Measurements from ENCODE around the gene AADACL3.
"Not testable (repeated sequence)": the region's sequence is repeated elsewhere in the genome, so short reads cannot be mapped to it uniquely, and the experiment has no call there.

Gene AADACL3, protein sequence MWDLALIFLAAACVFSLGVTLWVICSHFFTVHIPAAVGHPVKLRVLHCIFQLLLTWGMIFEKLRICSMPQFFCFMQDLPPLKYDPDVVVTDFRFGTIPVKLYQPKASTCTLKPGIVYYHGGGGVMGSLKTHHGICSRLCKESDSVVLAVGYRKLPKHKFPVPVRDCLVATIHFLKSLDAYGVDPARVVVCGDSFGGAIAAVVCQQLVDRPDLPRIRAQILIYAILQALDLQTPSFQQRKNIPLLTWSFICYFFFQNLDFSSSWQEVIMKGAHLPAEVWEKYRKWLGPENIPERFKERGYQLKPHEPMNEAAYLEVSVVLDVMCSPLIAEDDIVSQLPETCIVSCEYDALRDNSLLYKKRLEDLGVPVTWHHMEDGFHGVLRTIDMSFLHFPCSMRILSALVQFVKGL

DNA sequence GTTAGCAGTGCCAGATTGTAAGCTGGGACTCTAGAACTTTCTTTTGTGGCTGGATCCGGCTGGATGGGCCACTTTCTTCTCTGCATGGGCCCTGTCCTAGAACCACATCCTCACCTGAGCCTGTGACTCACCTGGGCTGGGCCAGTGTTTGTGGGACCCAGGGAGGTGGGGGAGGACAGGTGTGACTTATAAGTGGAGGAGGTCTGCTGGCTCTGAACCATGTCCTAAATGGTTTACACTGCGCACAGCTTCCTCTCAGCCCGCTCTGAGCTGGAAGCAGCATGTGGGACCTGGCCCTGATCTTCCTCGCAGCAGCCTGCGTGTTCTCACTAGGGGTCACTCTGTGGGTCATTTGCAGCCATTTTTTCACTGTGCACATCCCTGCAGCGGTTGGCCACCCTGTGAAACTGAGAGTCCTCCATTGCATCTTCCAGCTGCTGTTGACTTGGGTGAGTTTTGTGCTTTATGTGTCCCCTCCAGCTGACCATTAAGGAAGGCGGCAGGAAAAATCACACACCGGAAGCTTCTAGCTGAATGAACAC is at the start of gene AADACL3:
TSS of gene AADACL3 (plus strand) at position 215 of the 542 bp plus-strand sequence. CDS start at position 282, 67 bp downstream.
- DNase-seq (ENCODE audit: low read depth): no peak

DNA sequence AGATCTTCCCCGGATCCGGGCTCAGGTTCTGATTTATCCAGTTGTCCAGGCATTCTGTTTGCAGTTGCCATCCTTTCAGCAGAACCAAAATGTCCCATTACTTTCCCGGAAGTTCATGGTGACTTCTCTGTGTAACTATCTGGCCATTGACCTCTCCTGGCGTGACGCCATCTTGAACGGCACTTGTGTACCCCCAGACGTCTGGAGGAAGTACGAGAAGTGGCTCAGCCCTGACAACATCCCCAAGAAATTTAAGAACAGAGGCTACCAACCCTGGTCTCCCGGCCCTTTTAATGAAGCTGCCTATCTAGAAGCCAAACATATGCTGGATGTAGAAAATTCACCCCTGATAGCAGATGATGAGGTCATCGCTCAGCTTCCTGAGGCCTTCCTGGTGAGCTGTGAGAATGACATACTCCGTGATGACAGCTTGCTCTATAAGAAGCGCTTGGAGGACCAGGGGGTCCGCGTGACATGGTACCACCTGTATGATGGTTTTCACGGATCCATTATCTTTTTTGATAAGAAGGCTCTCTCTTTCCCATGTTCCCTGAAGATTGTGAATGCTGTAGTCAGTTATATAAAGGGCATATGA is 49.7 kb upstream of the AADACL3 start:
- no peak for DNase-seq (ENCODE audit: low read depth)

DNA sequence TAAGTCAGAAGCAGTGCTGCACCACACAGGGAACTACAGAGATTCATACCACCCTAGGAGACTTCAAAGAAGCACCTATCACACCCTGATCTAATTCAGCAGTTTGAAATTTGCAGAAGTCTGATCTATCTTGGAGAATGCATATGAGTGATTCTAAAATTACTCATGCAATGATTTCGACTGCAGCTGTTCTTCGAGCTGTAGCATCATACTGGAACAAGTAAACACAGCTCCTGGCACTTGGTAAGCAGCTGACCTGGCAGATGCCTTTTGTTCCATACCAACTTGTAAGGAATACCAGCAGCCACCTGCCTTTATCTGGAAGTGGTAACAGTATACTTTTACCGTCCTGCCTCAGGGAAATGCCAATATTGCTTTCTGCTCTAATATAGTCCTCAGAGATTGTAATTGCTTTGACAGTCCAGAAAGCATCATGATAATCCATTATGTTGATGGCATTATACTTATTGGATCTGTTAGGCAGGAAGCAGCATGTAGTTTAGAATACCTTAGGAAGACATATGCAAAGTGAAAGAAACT is 46.3 kb upstream of the AADACL3 start:
- DNase-seq (ENCODE audit: low read depth): no peak

DNA sequence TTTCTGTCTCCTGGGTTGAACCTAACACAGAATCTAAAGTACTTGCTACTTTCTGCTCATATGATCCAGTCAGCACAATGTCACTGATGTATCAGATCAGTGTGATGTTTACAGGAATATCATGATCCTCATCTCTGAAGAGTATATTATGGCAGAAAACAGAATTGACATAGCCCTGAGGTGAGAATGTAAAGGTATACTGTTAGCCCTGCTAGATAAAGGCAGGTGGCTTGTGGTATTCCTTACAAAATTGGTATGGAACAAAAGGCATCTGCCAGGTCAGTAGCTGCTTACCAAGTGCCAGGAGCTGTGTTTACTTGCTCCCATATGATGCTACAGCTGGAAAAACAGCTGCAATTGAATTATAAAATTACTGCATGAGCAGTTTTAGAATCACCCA is 41.6 kb upstream of the AADACL3 start:
- no peak for DNase-seq (ENCODE audit: low read depth)

DNA sequence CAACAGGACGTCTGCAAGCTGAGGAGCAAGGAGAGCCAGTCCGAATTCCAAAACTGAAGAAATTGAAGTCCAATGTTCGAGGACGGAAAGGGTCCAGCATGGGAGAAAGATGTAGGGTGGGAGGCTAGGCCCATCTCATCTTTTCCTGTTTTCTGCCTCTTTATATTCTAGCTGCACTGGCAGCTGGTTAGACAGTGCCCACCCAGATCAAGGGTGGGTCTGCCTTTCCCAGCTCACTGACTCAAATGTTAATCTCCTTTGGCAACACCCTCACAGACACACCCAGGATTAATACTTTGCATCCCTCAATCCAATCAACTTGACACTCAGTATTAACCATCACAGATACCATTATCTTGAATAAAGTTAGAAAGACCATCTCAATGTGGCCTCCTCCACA is 39.8 kb upstream of the AADACL3 start:
- DNase-seq (ENCODE audit: low read depth): not testable (repeated sequence)

DNA sequence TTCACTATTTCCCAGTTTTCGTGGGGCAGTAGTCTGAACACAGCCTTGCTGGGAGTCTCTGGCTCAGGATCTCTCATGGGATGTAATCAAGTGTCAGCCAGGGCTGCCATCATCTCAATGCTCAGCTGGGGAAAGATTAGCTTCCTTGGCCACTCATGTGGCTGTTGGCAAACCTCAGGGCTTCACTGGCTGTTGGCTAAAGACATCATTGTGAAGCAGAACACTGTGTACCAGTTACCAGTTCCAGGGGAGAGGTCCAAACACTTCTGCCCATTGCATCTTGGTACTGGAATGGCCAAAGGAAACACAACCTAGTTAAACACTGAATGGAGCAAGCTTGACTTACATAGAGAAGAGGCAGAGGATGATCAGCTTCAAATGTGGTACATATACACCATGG is 38.3 kb upstream of the AADACL3 start:
- DNase-seq (ENCODE audit: low read depth): no peak

DNA sequence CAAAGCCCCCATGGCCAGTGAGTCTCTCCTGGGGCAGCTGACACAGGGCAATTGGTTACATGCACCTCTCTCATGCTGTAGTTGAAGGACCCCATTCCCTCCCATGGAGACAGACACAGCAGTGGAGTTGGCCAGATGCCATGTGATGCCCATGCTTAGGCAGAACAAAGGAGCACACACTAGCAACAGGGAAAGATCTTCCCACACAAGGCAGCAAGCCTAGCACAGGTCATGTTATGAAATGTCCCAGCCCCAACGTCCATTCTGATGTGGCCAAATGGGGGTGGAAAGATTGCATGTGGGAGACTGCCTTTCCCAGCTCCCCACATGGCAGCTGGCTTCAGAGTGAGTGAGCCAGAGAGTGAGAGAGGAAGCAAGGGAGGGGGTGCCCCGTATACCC is 37.6 kb upstream of the AADACL3 start:
- no peak for DNase-seq (ENCODE audit: low read depth)

DNA sequence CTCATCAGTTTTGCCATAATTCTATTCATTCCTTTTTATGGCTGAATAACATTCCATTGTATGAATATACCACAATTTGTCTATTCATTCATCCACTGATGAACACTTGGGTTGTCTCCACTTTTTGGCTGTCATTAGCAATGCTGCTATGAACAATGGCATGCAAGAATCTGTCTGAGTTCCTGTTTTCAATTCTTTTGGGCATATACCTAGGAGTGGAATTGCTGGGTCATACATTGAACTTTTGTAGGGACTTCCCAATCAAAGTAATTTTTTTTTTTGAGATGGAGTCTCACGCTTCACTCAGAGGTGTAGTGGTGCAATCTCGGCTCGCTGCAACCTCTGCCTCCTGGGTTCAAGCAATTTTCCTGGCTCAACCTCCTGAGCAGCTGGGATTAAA is 37.1 kb upstream of the AADACL3 start:
- DNase-seq (ENCODE audit: low read depth): no peak

DNA sequence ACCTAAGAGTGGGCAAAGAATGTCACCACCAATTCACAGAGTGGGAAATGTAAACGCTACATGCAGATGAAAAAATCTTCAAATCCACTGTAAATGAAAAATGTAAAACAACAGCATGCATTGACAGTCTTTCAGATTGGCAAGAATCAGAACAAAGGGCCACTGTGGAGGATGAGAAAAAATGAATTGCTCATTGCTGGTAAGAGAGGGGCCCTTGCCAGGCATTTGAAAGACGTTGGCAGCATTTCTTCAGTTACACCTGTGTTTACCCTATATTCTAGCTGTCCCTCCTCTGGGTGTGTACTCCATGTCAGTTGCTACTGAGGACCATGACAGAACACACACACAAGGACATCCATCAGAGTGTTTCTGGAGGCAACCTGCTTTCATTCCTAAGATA is 25.8 kb upstream of the AADACL3 start:
- no peak for DNase-seq (ENCODE audit: low read depth)

DNA sequence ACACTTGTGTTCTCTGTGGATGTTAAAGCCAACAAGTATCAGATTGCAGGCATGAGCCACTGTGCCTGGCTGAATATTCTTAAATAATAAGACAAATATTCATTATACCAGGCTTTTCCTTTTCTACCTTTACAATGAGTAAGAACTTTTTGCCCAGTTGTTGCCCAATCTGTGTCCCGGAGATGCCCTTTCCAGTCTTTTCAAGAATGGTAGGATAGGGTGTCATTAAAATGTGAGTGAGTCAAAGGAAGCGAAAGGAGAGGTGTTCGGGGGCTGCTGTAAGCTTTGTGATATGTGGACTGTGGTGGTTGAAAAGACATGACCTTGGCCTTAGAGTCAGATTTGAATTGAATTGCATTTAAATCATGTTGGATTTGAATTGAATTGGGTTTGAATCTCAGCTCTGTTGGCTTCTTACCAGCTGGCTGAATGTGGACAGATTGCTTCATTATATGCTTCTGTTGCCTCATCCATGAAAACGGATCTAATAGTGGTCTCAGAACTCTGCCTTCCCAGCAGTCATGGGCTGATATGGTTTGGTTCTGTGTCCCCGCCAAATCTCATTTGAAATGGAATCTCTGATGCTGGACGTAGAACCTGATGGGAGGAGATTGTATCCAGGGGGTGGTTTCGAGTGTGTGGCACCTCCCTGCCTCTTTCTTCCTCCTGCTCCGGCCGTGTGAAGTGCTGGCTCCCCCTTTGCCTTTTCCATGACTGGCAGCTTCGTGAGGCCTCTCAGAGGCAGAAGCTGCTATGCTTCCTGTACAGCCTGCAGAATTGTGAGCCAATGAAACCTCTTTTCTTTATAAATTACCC is 22.7 kb upstream of the AADACL3 start:
- DNase-seq (ENCODE audit: low read depth): no peak

DNA sequence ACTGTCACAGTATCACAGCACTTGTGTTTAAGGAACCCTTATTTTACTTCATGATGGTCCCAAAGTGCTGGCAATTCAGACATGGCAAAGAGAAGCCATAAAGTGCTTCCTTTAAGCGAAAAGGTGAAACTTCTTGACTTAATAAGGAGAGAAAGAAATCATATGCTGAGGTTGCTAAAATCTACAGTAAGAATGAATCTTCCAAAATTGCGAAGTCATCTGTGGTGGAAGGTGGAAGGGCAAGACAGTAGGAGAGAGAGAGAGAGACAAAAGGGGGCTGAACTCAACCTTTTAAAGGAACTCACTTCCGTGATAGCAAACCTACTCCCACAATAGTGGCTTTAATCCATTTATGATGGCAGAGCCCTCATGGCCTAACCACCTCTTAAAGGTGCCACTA is 19.3 kb upstream of the AADACL3 start:
- DNase-seq (ENCODE audit: low read depth): no peak

DNA sequence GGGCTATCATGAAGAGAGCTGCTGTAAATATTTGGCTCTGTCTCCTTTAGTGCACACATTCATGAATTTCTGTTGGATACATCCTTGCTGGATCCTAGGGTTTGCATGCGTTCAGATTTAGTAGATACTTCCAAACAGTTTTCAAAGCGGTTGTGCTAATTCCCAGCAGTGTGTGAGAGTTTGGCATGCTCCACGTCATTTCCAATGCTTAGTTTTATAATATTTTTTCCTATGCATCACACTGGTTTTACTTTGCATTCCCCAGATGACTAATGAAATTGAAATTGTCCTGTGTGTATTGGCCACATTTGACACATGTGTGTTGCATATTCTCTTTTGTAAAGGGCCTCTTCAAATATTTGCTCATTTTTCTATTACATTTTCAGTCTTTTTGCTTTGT is 18.5 kb upstream of the AADACL3 start:
- no peak for DNase-seq (ENCODE audit: low read depth)

DNA sequence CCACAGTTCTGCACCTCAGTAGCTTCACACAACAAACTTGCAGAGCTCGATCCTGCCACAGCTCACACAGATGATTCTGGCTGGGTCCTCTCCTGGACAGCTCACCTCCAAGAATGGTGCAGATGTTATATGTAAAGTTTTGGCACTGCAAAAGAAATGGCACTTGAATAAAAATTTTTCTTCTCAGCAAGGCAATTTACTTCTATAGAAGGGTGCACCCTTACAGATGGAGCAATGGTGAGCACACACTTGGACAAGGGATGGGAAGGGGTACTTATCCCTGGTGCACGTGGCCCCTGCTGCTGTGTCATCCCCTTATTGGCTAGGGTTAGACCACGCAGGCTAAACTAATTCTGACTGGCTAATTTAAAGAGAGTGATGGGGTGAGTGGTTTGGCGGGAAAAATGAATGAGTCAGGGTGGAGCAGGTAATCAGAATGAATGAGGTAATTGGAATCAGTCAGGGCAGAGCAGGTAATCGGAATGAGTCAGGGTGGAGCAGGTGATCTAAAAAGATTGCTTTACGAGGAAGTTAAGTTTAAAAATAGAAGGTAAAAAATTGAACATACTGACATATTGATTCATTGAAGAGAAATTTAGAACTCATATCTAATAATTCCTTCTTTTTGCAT is 12.0 kb upstream of the AADACL3 start:
- no peak for DNase-seq (ENCODE audit: low read depth)

DNA sequence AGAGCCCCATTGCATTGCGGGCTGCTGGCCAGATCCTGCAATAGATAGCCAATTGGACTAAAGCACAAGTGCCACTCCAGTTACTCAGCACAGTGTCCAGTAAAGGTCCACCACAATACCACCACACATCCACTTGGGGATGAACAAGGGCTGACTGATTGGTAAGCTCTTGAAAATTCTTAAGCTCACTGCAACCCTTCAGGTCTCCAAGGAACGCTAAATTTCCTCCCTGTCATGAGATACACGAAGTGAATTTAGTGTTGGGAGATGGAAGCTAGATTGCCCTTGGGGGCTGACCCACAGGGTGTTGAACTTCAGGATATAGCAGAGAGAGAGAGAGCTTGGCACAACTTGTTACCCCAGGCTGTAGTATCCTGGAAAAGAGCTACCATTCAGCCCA is 9.8 kb upstream of the AADACL3 start:
- no peak for DNase-seq (ENCODE audit: low read depth)

DNA sequence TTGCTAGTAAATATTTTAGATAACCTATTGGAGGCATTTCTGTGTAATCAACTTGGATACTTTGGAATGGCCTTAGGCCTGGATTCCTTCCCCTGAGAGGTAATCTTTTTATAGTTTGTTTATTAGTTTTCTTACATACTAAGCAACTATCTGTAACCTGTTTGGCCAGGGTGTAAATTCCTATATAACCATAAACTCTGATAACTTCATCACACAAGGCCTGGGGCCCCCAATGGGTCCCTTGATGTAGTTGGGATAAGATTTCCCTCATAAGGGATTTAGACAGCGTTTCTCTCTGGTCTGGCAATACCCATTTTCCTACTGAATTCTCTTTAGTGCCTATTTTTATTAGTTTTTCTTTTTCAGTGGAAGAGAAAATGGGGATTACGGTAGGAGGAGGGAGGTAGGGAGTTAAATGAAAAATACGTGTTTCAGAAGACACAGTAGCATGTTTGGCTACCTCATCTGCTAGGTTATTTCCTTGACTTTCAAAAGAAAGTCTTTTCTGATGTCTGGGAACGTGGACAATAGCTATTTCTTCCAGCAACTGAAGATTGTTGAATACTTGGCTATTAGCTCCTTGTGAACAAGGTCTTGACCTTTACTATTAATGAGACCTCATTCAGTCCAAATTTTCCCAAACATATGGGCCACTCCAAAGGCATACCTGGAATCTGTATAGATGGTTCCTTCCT is 7.4 kb upstream of the AADACL3 start:
- no peak for DNase-seq (ENCODE audit: low read depth)

DNA sequence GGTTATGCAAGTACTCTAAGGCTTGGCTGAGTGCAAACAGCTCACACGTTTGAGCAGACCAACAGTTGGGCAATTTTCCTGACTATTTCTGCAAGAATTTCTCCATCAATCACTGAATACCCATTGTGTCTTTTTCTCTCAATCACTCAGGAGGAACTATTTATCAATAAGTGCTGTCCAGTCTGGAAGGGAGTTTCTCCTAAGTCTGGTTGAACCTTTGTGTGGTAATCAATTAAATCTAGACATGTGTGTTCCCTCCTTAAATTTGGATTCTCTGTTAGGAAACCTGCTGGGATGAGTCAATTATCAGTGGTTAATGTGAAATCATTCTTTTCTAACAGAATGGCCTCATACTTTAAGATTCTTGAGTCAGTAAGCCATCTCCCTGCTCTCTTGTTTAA is 6.8 kb upstream of the AADACL3 start:
- DNase-seq (ENCODE audit: low read depth): no peak

DNA sequence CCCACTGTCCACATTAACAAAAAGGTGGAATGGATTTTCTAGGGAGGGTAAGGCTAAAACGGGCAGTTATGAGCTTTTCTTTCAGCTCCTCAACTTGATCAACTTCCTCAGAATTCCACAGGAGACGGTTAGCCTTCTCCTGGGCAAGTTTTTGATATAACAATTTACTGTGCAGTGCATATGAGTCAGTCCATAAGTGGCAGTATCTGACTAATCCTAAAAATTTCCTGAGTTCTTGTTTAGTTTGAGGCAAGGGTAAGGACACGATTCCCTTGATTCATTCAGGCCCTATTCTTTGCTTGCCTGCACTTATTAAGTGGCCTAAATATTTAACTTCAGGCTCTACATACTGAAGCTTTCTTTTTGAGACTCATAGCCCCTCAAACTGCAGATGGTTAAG is 6.2 kb upstream of the AADACL3 start:
- DNase-seq (ENCODE audit: low read depth): no peak

DNA sequence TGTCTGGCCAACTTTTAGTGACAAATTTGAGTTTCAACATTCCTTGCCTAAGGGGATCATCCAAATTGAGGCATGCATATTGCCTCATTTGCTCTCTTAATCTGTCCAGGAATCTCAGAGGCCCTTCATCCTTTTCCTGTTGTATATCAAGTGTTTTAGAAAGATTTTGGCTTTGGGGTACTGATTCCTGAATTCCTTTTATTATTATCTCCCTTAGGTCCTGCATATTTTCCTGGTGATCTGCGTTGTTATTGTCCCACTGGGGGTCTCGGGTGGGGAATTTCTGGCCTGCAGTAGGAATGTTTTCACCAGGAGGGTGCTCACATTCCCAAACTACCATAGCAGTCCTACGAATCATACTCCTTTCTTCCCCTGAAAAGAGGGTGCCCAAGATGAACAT is 4.4 kb upstream of the AADACL3 start:
- DNase-seq (ENCODE audit: low read depth): no peak

DNA sequence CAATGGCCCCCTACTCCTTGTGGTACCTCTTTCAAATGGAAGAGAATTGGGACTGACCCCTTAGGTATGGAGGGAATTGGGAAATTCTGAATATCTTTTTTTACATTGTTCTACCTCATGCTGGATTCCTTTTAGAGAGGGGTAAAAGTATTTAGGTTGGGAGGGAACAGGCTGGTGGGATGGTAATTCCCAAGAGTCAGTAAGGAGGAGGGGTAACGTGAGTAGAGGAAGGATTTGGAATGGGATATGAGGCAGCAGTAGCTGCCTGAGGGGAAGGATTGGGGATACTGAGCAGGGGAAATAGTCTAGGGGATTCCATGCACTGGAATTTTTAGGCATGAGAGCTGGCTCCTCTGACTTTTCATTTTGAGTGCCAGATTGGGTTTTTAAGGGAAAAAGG is 3.8 kb upstream of the AADACL3 start:
- no peak for DNase-seq (ENCODE audit: low read depth)

DNA sequence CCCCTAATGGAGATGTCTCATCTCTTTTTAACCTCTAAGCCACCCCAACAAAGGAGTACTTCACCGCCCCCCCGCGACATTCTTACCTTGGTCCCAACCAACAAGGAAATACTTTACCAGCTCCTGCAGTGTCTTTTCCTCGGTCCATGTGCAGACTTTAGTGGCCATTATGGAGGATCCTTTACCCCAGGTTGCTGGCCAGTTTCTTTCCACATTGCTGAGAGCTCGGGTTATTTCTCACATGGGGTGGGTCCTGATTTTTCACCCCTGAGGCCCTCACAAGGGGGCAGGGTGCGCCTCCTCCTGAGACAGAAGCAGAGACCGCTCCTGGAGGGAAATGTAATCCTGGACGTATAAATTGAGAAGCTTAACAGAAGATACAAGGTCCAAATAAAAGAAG is 3.0 kb upstream of the AADACL3 start:
- DNase-seq (ENCODE audit: low read depth): no peak

DNA sequence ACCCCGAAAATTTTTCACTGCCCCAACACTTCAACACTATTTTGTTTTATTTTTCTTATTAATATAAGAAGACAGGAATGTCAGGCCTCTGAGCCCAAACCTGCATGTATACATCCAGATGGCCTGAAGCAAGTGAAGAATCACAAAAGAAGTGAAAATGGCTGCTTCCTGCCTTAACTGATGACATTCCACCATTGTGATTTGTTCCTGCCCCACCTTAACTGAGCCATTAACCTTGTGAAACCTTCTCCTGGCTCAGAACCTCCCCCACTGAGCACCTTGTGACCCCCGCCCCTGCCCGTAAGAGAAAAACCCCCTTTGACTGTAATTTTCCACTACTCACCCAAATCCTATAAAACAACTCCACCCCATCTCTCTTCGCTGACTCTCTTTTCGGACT is 2.3 kb upstream of the AADACL3 start:
- DNase-seq (ENCODE audit: low read depth): not testable (repeated sequence)
